HUDEP-2 (cell line): ENCODE results near the gene GPSM1.

Experiments used
- DNase-seq, 76 experiments: peaks; one replicate each; lab custom pipeline; 2025; ENCODE audit not compliant: unreplicated experiment in 76 of 76; lab: John Stamatoyannopoulos, UW

The GPSM1 gene

GRCh38 chr9:136391737-136392537, 64.6 kb downstream of the GPSM1 start:
- no peak for DNase-seq

- DNase-seq: no peak
These were observed 65.5 kb downstream of the GPSM1 start for GRCh38 chr9:136392538-136393449.

- DNase-seq: no peak
These were observed 66.2 kb downstream of the GPSM1 start for GRCh38 chr9:136393531-136393930.

- DNase-seq: peak in 45 of 76 experiments; percentile 6 to 62 (median 34)
These were observed 67.1 kb downstream of the GPSM1 start for GRCh38 chr9:136394312-136395019.

GRCh38 chr9:136395020-136395340, 67.6 kb downstream of the GPSM1 start:
- DNase-seq: peak in 31 of 76 experiments; percentile 6 to 63 (median 27)

GRCh38 chr9:136395345-136396218, 68.2 kb downstream of the GPSM1 start:
- no peak for DNase-seq

GRCh38 chr9:136396219-136396515, 68.8 kb downstream of the GPSM1 start:
- DNase-seq: no peak

- no peak for DNase-seq
These were observed 70.3 kb downstream of the GPSM1 start for GRCh38 chr9:136397643-136398042.

GRCh38 chr9:136398286-136398685, 70.9 kb downstream of the GPSM1 start:
- DNase-seq: no peak

- DNase-seq: peak in 58 of 76 experiments; percentile 7 to 68 (median 40)
These were observed 72.1 kb downstream of the GPSM1 start for GRCh38 chr9:136399176-136400037.

GRCh38 chr9:136400038-136400834, 72.9 kb downstream of the GPSM1 start, which contains the start of gene SNAPC4:
Gene SNAPC4 (minus strand): TSS chr9:136400170. CDS start chr9:136398428, 1,742 bp downstream.
- peak in 73 of 76 experiments; percentile 4 to 85 (median 70) for DNase-seq

GRCh38 chr9:136401173-136401922, 74.0 kb downstream of the GPSM1 start:
- DNase-seq: no peak

- no peak for DNase-seq
These were observed 74.7 kb downstream of the GPSM1 start for GRCh38 chr9:136402067-136402466.

GRCh38 chr9:136403538-136403914, 76.2 kb downstream of the GPSM1 start:
- peak in 1 of 76 experiments; percentile 11 for DNase-seq

GRCh38 chr9:136403915-136404800, 76.8 kb downstream of the GPSM1 start:
- DNase-seq: no peak

GRCh38 chr9:136404801-136405136, 77.4 kb downstream of the GPSM1 start:
- no peak for DNase-seq

- DNase-seq: no peak
These were observed 78.1 kb downstream of the GPSM1 start for GRCh38 chr9:136405481-136405880.
